Measurements from ENCODE around the gene STMN3. TPM values are rescaled to one million over a fixed set of nuclear protein-coding genes. Genes with fewer than 3 reads are reported as not detected.

The STMN3 gene
- total RNA-seq, 2 donors from 2014 or later: 15.1 to 24.7 TPM

DNA sequence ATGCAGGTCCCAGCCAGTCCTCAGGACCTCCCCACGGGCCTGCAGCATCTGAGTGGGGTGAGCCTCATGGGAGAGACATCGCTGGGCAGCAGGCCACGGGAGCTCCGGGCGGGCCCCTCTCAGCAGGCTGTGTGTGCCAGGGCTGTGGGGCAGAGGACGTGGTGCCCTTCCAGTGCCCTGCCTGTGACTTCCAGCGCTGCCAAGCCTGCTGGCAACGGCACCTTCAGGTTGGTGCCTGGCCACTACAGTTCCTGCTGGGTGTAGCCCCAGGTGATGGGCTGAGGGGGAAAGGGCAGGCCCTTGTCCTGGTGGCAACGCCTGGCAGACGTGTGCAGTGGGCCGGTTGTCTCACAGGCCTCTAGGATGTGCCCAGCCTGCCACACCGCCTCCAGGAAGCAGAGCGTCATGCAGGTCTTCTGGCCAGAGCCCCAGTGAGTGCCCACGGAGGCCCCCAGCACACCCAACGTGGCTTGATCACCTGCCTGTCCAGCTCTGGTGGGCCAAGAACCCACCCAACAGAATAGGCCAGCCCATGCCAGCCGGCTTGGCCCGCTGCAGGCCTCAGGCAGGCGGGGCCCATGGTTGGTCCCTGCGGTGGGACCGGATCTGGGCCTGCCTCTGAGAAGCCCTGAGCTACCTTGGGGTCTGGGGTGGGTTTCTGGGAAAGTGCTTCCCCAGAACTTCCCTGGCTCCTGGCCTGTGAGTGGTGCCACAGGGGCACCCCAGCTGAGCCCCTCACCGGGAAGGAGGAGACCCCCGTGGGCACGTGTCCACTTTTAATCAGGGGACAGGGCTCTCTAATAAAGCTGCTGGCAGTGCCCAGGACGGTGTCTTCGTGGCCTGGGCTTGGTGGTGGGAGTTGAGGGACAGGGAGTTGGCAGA, 42.4 kb upstream of the STMN3 start:
- Mint-ChIP-seq H3K4me3 (peak overlapping the region; percentile 39), H3K27ac (no peak overlapping the region), H3K36me3 (ENCODE audit: low read depth) (peaks cover 16% of the 10 kb centered on the region), H3K27me3 (no peaks in the 10 kb centered on the region), H3K4me1 (peaks cover 4% of the 10 kb centered on the region), H3K9me3 (no peaks in the 10 kb centered on the region)
- ATAC-seq (replicated peaks): no peak

DNA sequence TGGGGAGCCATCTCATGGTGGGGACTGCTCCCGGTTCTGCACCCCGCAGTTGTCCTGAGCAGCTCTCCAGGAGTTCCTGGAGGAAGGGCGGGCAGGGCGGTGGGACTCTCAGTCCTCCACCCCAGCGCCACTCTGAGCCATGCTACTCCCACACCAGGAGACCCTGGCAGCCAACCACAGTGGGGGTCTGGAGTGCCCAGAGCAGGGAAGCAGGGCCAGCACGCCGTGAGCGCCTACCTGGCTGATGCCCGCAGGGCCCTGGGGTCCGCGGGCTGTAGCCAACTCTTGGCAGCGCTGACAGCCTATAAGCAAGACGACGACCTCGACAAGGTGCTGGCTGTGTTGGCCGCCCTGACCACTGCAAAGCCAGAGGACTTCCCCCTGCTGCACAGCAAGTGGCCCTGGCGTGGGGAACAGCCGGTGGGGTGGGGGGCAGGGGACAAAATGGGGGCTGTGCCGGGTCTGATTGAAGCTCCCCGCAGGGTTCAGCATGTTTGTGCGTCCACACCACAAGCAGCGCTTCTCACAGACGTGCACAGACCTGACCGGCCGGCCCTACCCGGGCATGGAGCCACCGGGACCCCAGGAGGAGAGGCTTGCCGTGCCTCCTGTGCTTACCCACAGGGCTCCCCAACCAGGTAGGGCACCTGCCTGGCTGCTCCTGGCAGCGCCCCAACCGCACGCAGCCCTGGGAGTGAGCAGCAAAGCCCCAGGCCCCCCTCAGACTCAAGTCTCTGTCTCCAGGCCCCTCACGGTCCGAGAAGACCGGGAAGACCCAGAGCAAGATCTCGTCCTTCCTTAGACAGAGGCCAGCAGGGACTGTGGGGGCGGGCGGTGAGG, 41.6 kb upstream of the STMN3 start:
- no peaks in the 10 kb centered on the region for H3K9me3 Mint-ChIP-seq
- no peak overlapping the region for H3K27ac Mint-ChIP-seq
- peaks cover 4% of the 10 kb centered on the region for H3K4me1 Mint-ChIP-seq
- no peaks in the 10 kb centered on the region for H3K27me3 Mint-ChIP-seq
- H3K4me3 Mint-ChIP-seq: no peak overlapping the region
- ATAC-seq (replicated peaks): no peak
- peaks cover 16% of the 10 kb centered on the region for H3K36me3 Mint-ChIP-seq (ENCODE audit: low read depth)

DNA sequence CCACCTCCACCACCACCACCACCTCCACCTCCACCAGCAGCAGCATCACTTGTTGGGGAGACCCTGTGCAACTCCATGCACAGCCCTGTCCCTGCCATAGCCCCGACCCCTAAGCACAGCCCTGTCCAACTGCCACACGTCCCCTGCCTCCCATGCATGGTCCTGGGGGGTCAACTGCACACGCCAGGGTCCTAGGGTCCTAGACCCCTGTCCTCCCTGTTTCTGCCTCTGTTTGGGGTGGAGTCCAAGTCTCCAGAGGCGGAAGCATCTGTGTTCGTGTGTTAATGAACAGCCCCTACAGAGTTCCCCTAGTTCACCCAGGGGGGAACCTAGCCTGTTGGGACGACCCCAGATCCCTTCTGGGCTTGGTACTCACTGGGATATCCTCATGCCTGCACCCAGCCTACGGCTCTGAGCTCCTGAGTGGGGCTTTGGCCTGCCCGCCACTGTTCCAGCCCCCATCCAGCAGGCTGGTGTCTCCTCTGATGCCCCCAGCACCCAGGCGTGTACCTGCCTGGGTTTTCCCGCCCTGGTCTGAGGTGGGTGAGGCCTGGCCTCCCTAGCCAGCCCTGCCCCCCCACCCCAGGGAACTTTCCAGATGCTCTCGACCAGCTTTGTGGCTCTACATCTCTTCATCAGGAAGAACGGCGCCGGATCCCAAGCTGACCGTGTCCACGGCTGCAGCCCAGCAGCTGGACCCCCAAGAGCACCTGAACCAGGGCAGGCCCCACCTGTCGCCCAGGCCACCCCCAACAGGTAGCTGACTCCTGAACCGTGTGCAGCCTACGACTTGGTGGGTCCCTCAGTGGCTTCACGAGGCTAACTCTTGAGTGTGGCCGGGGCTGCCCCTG, 40.7 kb upstream of the STMN3 start:
- Mint-ChIP-seq H3K9me3 (no peaks in the 10 kb centered on the region), H3K27me3 (no peaks in the 10 kb centered on the region), H3K4me1 (peaks cover 4% of the 10 kb centered on the region), H3K36me3 (ENCODE audit: low read depth) (peaks cover 16% of the 10 kb centered on the region), H3K27ac (peak overlapping the region; percentile 85), H3K4me3 (no peak overlapping the region)
- ATAC-seq (replicated peaks): no peak

DNA sequence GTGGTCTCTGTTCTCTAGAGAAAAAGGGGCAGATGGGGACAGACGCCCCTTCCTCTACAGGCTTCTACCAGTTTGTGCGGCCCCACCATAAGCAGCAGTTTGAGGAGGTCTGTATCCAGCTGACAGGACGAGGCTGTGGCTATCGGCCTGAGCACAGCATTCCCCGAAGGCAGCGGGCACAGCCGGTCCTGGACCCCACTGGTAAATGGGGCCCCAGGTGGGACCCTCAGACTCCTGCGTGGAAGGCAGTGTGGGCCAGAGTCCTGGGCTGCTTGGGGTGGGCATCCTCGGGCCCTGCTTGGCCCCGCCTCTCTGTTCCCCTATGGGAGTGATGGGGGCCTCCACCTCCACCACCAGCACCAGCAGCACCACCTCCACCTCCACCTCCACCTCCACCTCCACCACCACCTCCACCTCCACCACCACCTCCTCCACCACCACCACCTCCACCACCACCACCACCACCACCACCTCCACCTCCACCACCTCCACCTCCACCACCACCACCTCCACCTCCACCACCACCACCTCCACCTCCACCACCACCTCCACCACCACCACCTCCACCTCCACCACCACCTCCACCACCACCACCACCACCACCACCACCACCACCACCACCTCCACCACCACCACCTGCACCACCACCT, 40.0 kb upstream of the STMN3 start:
- Mint-ChIP-seq H3K9me3 (no peaks in the 10 kb centered on the region), H3K27me3 (no peaks in the 10 kb centered on the region), H3K27ac (peak overlapping the region; percentile 85), H3K4me1 (peaks cover 4% of the 10 kb centered on the region), H3K4me3 (no peak overlapping the region), H3K36me3 (ENCODE audit: low read depth) (peaks cover 16% of the 10 kb centered on the region)
- no peak for ATAC-seq (replicated peaks)

DNA sequence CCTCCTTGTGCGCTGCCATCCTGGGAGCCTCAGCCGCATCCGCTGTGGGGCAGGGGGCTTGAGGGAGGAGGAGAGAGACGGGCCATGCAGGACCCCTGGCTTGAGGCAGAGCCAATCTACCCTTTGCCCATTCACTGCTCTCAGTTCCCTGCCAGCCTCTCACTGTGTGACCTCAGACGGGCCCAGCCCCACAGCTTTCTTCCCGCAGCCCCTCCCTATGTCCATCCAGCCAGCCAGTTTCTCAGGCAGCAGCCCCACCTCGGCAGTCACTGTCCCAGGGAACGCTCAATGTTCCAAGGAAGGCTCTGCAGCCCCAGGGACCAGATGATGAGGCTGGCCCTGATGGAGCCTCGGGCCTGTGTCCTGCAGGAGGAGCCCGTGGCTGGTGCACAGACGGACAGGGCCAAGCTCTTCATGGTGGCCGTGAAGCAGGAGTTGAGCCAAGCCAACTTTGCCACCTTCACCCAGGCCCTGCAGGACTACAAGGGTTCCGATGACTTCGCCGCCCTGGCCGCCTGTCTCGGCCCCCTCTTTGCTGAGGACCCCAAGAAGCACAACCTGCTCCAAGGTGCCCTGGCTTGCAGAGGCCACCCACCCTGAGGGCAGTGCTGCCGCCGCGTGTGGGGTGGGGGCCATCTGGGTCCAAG, 39.3 kb upstream of the STMN3 start:
- no peak overlapping the region for H3K4me3 Mint-ChIP-seq
- no peak overlapping the region for H3K27ac Mint-ChIP-seq
- ATAC-seq (replicated peaks): no peak
- H3K4me1 Mint-ChIP-seq: peaks cover 4% of the 10 kb centered on the region
- no peaks in the 10 kb centered on the region for H3K9me3 Mint-ChIP-seq
- H3K36me3 Mint-ChIP-seq (ENCODE audit: low read depth): peaks cover 16% of the 10 kb centered on the region
- no peaks in the 10 kb centered on the region for H3K27me3 Mint-ChIP-seq

DNA sequence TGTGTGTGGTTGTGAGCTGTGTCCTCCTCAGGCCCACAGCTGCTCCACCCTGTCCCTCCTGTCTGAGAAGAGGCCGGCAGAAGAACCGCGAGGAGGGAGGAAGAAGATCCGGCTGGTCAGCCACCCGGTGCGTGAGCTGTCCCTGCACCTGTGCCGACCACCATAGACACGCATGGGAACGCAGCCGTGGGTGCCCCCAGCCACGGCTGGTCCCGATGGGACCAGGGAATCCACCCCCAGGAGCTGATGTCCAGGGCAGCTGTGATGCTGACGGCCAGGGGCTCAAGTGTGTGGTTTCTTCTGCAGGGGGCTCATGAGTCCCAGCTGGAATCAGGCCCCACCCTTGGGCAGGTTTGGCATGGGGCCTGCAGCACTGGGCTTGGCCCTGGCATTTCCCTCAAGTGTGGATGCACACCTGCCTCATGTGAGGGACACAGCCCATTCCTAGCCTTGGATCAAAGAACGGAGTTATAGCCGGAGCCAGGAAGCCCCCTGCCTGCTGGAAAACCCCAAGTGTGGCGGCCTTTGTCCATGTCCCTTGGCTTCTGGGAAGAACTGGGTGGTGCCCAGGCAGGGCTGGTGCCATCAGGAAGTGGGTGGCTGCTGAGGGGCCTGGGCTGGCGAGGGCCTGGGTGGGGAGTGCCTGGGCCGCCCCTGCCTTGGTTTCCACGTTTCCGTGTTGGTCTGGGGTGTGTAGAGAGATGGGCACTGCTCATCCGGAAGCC, 38.6 kb upstream of the STMN3 start:
- Mint-ChIP-seq H3K9me3 (no peaks in the 10 kb centered on the region), H3K27ac (peak overlapping the region; percentile 38), H3K4me3 (no peak overlapping the region), H3K27me3 (no peaks in the 10 kb centered on the region), H3K4me1 (peaks cover 4% of the 10 kb centered on the region), H3K36me3 (ENCODE audit: low read depth) (peaks cover 16% of the 10 kb centered on the region)
- no peak for ATAC-seq (replicated peaks)

DNA sequence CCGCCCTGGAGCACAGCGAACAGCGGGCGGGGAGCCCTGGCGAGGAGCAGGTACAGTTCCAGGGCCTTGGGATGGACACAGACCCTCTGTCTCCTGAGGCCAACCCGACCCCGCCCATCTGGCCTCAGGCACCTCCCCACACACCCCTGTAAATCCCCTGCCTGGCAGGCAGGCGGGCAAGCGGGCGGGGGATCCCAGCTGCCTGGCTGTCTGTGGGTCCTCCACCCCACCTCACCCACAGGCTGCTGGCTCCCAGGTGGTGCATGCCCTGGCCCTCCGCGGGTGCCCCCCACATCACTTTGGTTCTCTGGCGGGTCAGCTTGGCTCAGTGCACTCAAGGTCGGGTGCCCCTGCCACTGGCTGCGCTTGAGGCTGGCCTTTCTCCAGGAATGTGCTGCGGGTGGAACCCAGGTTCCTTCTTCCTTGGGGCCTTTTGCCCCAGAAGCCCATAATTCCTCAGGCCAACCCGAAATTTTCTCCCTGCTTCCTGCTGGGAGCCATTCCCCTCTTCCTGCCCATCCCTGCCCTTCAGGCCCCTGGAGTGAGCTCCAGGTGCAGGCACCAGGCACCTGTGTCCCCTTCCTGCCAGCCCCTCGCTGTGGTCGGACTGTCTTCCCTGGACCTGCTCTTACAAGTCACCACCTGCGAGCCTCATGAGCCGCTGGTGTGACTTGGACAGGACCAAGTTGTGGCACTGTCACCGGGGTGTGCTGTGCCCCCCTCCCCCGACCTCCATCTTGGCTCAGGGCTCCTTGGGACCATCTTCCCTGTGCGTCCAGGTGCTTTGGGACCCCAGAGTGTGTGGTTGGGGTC, 37.9 kb upstream of the STMN3 start:
- Mint-ChIP-seq H3K27me3 (no peaks in the 10 kb centered on the region), H3K4me3 (no peak overlapping the region), H3K9me3 (no peaks in the 10 kb centered on the region), H3K4me1 (peaks cover 4% of the 10 kb centered on the region), H3K36me3 (ENCODE audit: low read depth) (peaks cover 16% of the 10 kb centered on the region), H3K27ac (peak overlapping the region; percentile 38)
- no peak for ATAC-seq (replicated peaks)

DNA sequence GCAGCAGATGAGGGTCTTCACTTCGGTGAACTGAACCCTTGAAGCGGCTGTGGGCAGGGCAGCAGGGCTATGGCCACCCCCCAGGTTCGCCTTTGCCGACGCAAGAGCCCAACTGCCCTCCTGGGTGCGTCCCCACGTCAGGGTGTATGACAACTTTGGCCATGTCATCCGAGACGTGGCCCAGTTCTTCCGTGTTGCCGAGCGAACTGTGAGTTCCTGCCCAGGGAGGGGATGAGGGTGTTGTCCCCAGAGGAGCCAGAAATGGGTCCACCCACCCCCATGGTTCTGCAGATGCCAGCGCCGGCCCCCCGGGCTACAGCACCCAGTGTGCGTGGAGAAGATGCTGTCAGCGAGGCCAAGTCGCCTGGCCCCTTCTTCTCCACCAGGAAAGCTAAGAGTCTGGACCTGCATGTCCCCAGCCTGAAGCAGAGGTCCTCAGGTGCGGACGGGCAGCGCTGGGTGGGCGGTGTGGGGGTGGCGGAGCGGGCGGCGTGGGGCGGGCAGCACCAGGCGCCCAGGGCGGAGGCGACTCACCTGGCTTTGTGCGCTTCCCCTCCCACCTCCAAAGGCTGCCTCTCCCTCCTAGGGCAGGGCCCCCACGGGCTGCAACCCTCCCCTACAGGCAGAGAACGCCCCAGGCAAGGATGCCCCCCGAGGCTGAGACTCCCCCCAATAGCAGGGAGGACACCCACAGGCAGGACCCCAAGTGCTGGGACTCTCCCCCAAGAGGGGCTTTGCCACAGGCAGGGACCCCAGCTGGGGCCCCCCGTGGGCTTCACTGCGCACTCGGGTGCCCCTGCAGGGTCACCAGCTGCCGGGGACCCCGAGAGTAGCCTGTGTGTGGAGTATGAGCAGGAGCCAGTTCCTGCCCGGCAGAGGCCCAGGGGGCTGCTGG, 37.0 kb upstream of the STMN3 start:
- no peak for ATAC-seq (replicated peaks)
- H3K9me3 Mint-ChIP-seq: no peaks in the 10 kb centered on the region
- H3K27me3 Mint-ChIP-seq: no peaks in the 10 kb centered on the region
- H3K27ac Mint-ChIP-seq: no peak overlapping the region
- peaks cover 4% of the 10 kb centered on the region for H3K4me1 Mint-ChIP-seq
- no peak overlapping the region for H3K4me3 Mint-ChIP-seq
- peaks cover 16% of the 10 kb centered on the region for H3K36me3 Mint-ChIP-seq (ENCODE audit: low read depth)

DNA sequence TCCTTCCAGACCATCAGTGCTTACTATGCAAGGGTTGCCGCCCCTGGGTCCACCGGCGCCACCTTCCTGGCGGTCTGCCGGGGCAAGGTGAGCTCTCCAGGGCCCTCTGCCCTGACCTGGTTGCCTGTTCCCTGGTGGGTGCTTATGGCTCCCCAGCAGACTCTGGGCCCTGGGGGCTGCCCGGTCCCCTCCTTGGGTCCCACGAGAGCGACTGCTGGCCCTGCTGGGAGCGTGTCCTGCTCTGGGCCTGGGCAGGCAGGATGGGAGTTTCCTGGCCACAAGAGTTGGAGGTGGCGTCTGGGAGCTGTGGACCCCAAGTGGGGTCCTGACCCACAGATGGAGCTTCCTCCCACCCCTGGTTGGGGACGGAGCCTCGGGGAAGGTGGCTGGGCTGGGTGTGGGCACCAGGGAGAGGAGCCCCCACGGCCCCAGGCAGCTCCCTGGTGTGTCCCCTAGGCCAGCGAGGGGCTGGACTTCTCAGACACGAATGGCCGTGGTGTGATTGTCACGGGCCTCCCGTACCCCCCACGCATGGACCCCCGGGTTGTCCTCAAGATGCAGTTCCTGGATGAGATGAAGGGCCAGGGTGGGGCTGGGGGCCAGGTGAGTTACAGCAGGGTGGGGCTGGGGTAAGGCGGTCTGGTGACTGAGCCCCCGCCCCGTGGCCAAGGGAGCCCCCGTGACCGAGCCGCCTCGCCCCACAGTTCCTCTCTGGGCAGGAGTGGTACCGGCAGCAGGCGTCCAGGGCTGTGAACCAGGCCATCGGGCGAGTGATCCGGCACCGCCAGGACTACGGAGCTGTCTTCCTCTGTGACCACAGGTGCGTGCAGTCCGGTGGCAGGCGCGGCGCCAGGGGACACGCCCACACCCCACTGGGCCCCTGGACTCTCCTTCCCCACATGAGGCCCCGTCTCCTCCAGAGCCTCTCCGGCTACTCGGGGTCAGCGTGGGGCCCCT, 36.1 kb upstream of the STMN3 start:
- peaks cover 15% of the 10 kb centered on the region for H3K36me3 Mint-ChIP-seq (ENCODE audit: low read depth)
- H3K9me3 Mint-ChIP-seq: no peaks in the 10 kb centered on the region
- H3K27ac Mint-ChIP-seq: no peak overlapping the region
- H3K27me3 Mint-ChIP-seq: no peaks in the 10 kb centered on the region
- H3K4me1 Mint-ChIP-seq: peaks cover 4% of the 10 kb centered on the region
- ATAC-seq (replicated peaks): no peak
- no peak overlapping the region for H3K4me3 Mint-ChIP-seq

DNA sequence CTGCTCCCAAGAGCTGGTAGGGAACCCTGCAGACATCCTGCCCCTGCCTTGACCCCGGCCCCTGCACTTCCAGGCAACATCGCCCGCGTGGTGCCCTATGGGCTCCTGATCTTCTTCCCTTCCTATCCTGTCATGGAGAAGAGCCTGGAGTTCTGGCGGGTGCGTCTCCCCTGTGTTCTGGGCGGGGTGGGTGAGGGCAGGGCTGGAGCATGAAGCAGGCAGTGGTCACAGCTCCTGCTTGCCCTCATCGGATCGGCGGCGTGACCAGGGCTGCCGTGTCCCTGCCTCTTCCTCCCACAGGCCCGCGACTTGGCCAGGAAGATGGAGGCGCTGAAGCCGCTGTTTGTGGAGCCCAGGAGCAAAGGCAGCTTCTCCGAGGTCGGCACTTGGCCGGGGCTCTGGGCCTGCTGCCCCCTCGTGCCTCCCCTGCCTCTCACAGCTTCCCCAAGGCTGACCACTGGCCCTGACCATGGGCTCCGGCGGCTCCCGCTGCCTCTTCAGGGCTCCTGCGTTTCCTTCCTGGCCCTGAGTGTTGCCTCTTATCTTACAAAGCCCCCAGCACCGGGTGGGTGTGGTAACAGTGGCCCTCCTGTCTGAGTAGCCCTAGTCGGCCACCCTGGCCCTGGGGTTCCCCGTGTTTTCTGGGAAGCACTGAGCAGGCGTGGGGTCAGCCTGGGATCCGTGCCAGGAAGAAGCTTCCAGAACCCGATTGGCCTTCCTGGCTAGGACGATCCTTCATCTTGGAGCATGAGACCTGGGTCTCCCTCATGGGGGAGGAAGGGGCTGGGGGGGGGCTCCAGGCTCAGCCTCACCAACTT, 35.2 kb upstream of the STMN3 start:
- H3K4me1 Mint-ChIP-seq: peaks cover 4% of the 10 kb centered on the region
- ATAC-seq (replicated peaks): no peak
- peaks cover 6% of the 10 kb centered on the region for H3K36me3 Mint-ChIP-seq (ENCODE audit: low read depth)
- H3K27ac Mint-ChIP-seq: no peak overlapping the region
- no peak overlapping the region for H3K4me3 Mint-ChIP-seq
- H3K9me3 Mint-ChIP-seq: no peaks in the 10 kb centered on the region
- H3K27me3 Mint-ChIP-seq: no peaks in the 10 kb centered on the region
